ENCODE measurements around the gene MCU.

Gene MCU

DNA sequence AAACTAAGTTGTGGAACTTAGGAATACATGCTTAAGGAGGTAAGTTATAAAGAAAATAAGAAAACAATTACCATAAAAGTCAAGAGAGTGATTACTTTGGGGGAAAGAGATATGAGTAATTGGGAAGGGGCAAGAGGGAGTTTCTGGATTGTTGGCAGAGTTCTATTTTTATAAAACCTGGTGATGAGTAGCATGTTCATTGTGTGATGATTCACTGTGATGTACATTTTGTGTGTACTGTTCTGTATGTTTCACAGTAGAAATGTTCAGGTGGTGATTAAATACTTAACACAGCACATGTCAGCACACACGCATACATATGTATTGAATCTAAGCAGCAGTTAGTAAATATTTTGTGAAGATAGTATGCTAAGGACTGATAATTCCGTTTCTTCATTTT is 191.9 kb downstream of the MCU start:
- ChIA-PET CTCF (no interaction called here), POLR2A (ENCODE audit: low non-redundant PET) (no interaction called here)
- H3K27ac ChIP-seq, result no peak overlapping the region
- no peak for TF ChIP-seq CTCF (conservative IDR thresholded peaks at IDR 0.05; ENCODE audit: low read depth)
- DNase-seq (ENCODE audit: low spot score), result no peak

DNA sequence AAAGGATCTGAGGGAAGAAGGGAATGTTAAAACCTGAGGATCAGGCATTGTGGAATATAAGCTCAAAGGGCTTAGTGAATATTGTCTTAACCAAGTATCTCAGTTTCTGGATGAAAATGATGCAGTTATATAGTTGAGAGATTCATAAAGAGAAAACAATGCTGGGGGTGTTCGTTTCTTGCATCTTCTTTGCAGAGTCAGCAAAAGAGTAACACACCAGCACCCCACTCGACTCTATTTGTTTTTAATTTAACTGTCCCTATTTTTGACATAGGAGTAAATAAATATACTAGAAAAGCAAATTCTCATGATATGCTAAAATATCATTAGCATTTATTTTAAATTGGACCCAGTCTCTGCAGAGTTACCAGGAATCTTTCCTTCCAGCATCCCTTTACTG is 194.0 kb downstream of the MCU start:
- no peak for DNase-seq (ENCODE audit: low spot score)
- ChIA-PET CTCF (no interaction called here), POLR2A (ENCODE audit: low non-redundant PET) (no interaction called here)
- no peak overlapping the region for H3K27ac ChIP-seq
- TF ChIP-seq CTCF (conservative IDR thresholded peaks at IDR 0.05; ENCODE audit: low read depth), result no peak

DNA sequence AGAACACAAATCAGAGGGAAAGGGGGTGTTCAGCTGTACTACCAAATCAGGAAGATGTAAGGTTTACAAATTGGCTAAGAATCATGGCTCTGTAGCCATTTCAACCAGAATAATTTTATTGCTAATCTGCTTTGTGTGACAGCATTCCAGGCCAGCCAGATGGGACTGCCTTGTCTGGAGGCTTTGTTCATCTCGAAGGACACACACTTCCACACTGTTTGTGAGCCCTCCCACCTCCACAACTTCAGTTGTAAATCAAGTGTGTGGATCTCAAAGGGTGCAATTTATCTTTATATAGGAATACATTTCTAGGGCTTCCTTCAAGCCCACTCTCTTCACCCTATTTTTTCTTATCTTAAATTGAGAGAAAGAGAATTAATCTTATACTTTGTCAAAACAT is 194.7 kb downstream of the MCU start:
- CTCF ChIA-PET, result interaction anchor here (0.7 kb wide), 1 partner anchor 172 kb away, joined by 3 read pairs; no protein-coding TSS in a partner anchor
- no peak for TF ChIP-seq CTCF (conservative IDR thresholded peaks at IDR 0.05; ENCODE audit: low read depth)
- POLR2A ChIA-PET (ENCODE audit: low non-redundant PET), result no interaction called here
- no peak overlapping the region for H3K27ac ChIP-seq
- DNase-seq (ENCODE audit: low spot score), result no peak

DNA sequence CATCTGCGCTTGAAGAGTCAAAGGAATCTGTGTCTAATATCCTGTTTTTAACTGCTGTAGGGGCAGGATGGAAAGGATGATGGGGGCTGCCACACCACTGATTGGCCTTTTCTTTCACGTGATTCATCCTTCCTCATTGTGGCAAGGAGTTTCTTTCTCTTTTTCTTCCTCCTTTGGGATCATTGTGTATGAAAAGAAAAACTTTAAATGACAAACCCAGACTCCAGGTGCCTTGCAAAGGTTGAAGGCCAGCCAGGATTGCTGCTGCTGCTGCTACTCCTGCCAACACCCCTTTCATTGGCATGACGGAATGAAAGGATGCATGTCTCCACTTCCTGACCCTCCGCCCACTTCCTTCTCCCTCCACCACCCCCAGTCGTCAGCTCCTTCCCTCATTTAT is 195.1 kb downstream of the MCU start:
- peak overlapping the region; percentile 71 for H3K27ac ChIP-seq
- DNase-seq (ENCODE audit: low spot score), result no peak
- POLR2A ChIA-PET (ENCODE audit: low non-redundant PET), result no interaction called here
- TF ChIP-seq CTCF (conservative IDR thresholded peaks at IDR 0.05; ENCODE audit: low read depth), result no peak
- CTCF ChIA-PET, result interaction anchor here (0.7 kb wide), 1 partner anchor 171 kb away, joined by 3 read pairs; no protein-coding TSS in a partner anchor

- POLR2A ChIA-PET (ENCODE audit: low non-redundant PET), result no interaction called here
- no peak overlapping the region for H3K27ac ChIP-seq
- DNase-seq (ENCODE audit: low spot score), result no peak
- TF ChIP-seq CTCF (conservative IDR thresholded peaks at IDR 0.05; ENCODE audit: low read depth), result no peak
- CTCF ChIA-PET, result interaction anchor here (0.5 to 0.7 kb wide), 2 partner anchors 51 to 235 kb away, joined by 3 read pairs; no protein-coding TSS in a partner anchor
These were observed 196.3 kb downstream of the MCU start for GRCh38 chr10:72888151-72888638.

DNA sequence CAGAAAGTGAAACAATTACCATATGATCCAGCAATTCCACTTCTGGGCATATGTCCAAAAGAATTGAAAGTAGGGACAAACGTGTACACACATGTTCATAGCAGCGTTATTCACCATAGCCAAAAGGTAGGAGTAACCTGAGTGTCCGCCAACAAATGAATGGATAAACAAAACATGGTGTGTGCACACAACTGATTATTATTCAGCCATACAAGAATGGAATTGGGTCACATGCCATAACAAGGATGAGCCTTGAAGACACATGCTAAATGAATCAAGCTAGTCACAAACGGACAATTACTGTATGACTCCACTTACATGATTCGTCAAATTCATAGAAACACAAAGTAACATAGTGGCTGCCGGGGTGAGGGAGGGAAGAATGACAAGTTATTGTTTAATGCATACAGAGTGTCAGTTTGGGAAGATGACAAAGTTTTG is 197.5 kb downstream of the MCU start:
- CTCF ChIA-PET, result no interaction called here
- H3K27ac ChIP-seq, result no peak overlapping the region
- no peak for TF ChIP-seq CTCF (conservative IDR thresholded peaks at IDR 0.05; ENCODE audit: low read depth)
- peak; percentile 82 for DNase-seq (ENCODE audit: low spot score)
- POLR2A ChIA-PET (ENCODE audit: low non-redundant PET), result no interaction called here

DNA sequence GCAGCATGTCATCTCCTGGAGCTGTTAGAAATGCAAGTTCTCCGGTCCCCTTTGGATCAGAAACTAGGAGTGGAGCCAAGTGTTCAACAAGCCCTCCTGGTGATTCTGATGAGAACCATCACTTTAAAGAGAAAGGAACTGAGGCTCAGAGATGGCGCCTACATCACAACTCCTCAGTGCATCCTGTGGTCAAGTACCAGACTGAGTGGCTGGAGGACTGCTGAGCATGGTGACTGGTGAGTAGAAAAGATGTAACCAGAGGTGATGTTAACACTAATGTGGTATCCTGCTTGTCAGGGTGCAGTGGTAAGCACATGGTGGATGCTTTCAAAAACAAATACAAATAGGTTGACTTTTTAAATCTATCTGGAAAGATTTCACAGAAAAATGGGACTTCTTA is 198.1 kb downstream of the MCU start:
- no peak for TF ChIP-seq CTCF (conservative IDR thresholded peaks at IDR 0.05; ENCODE audit: low read depth)
- H3K27ac ChIP-seq, result no peak overlapping the region
- ChIA-PET CTCF (no interaction called here), POLR2A (ENCODE audit: low non-redundant PET) (no interaction called here)
- DNase-seq (ENCODE audit: low spot score), result no peak

Data from RWPE1 (cell line).